Measurements from ENCODE around the gene DCBLD2. TPM values are rescaled to one million over a fixed set of nuclear protein-coding genes. Genes with fewer than 3 reads are reported as not detected.

DCBLD2 gene
- total RNA-seq, 1 experiment from 2014 or later = 265 TPM

- BruUV-seq (replicated peaks) = no TSS peak
- ATAC-seq (peak; percentile 35), DNase-seq (no peak)
- ChIA-PET POLR2A (ENCODE audit: unreplicated experiment) (no interaction called here), CTCF (no interaction called here)
- Histone ChIP-seq H3K4me2 (ENCODE audit: low read length) (no peak overlapping the region), H3F3A (ENCODE audit: low read length, unreplicated experiment) (no peaks in the 10 kb centered on the region), H3K4me1 (ENCODE audit: insufficient read depth, low read length) (no peaks in the 10 kb centered on the region), H3K9me2 (replicated peaks; ENCODE audit: low read length) (no peaks in the 10 kb centered on the region), H3K4me3 (ENCODE audit: low read length) (no peak overlapping the region), H3K9ac (ENCODE audit: low read length) (no peak overlapping the region), H4K20me1 (ENCODE audit: low read length) (no peaks in the 10 kb centered on the region), H3K9me3 (ENCODE audit: low read length) (no peaks in the 10 kb centered on the region), H3K27ac (ENCODE audit: low read length) (no peak overlapping the region), H3K79me2 (ENCODE audit: low read length) (no peaks in the 10 kb centered on the region), H3K36me3 (ENCODE audit: low read depth, low read length) (peaks cover 10% of the 10 kb centered on the region; the same call in 1 of the 2 replicates), H2AFZ (ENCODE audit: low read length) (no peak overlapping the region), H3K27me3 (ENCODE audit: low read length) (no peaks in the 10 kb centered on the region)
- intact Hi-C loops (cut with micrococcal nuclease) = no loop called here
- TF ChIP-seq EZH2phosphoT487 (IDR thresholded peaks at IDR 0.05; ENCODE audit: borderline replicate concordance, low read length) (no peak), EZH2 (IDR thresholded peaks at IDR 0.05; ENCODE audit: low read length, unreplicated experiment) (no peak)
- TF ChIP-seq, protein P1, sequence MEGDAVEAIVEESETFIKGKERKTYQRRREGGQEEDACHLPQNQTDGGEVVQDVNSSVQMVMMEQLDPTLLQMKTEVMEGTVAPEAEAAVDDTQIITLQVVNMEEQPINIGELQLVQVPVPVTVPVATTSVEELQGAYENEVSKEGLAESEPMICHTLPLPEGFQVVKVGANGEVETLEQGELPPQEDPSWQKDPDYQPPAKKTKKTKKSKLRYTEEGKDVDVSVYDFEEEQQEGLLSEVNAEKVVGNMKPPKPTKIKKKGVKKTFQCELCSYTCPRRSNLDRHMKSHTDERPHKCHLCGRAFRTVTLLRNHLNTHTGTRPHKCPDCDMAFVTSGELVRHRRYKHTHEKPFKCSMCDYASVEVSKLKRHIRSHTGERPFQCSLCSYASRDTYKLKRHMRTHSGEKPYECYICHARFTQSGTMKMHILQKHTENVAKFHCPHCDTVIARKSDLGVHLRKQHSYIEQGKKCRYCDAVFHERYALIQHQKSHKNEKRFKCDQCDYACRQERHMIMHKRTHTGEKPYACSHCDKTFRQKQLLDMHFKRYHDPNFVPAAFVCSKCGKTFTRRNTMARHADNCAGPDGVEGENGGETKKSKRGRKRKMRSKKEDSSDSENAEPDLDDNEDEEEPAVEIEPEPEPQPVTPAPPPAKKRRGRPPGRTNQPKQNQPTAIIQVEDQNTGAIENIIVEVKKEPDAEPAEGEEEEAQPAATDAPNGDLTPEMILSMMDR (conservative IDR thresholded peaks at IDR 0.05; ENCODE audit: low read depth, low read length) = no peak
Observed at GRCh38 chr3:98770261-98771039, 131.0 kb downstream of the DCBLD2 start.

DNA sequence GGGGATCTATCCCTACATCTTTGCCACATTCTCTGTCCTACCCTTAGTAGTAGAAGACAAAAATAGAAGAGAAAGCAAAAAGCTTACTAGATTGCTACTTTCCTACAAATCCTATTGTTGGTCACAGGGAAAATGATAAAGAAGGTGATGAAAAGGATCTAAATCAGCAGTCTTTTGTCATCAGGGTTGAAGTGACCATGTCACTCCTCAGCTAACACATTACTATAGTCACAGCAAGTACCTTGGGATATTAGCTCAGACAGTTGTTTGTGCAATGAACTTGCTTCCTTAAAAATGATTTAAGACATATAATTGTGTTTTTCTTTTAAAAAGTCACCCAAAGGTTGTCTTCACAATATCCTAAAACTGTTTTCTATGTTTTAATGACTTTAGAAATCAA lies 132.0 kb downstream of the DCBLD2 start:
- Histone ChIP-seq H4K20me1 (ENCODE audit: low read length) (no peaks in the 10 kb centered on the region), H3K4me3 (ENCODE audit: low read length) (no peak overlapping the region), H3F3A (ENCODE audit: low read length, unreplicated experiment) (no peaks in the 10 kb centered on the region), H3K4me1 (ENCODE audit: insufficient read depth, low read length) (no peaks in the 10 kb centered on the region), H3K4me2 (ENCODE audit: low read length) (no peak overlapping the region), H3K27me3 (ENCODE audit: low read length) (no peaks in the 10 kb centered on the region), H3K79me2 (ENCODE audit: low read length) (no peaks in the 10 kb centered on the region), H3K9me3 (ENCODE audit: low read length) (no peaks in the 10 kb centered on the region), H3K9me2 (replicated peaks; ENCODE audit: low read length) (no peaks in the 10 kb centered on the region), H3K9ac (ENCODE audit: low read length) (no peak overlapping the region), H3K36me3 (ENCODE audit: low read depth, low read length) (peaks cover 7% of the 10 kb centered on the region; the same call in 1 of the 2 replicates), H2AFZ (ENCODE audit: low read length) (no peak overlapping the region), H3K27ac (ENCODE audit: low read length) (no peak overlapping the region)
- CTCF ChIA-PET = interaction anchor here (0.7 kb wide), 1 partner anchor 247 kb away, joined by 3 read pairs; the partner anchor contains the start of gene CLDND1
- ATAC-seq (no peak), DNase-seq (no peak)
- intact Hi-C loops (cut with micrococcal nuclease) = no loop called here
- POLR2A ChIA-PET (ENCODE audit: unreplicated experiment) = no interaction called here
- TF ChIP-seq EZH2 (IDR thresholded peaks at IDR 0.05; ENCODE audit: low read length, unreplicated experiment) (no peak), EZH2phosphoT487 (IDR thresholded peaks at IDR 0.05; ENCODE audit: borderline replicate concordance, low read length) (no peak)
- TF ChIP-seq, protein P1 (conservative IDR thresholded peaks at IDR 0.05; ENCODE audit: low read depth, low read length) = no peak
- BruUV-seq (replicated peaks) = no TSS peak

- no peak for ATAC-seq
- no peak for TF ChIP-seq EZH2 (IDR thresholded peaks at IDR 0.05; ENCODE audit: low read length, unreplicated experiment)
- Histone ChIP-seq H3K27ac (ENCODE audit: low read length) (no peak overlapping the region), H3K9ac (ENCODE audit: low read length) (no peak overlapping the region), H3K36me3 (ENCODE audit: low read depth, low read length) (0 out of 2 replicates have a peak, but pooled peaks cover 2% of the 10 kb centered on the region), H3K27me3 (ENCODE audit: low read length) (no peaks in the 10 kb centered on the region), H2AFZ (ENCODE audit: low read length) (no peak overlapping the region), H4K20me1 (ENCODE audit: low read length) (no peaks in the 10 kb centered on the region), H3K9me3 (ENCODE audit: low read length) (no peaks in the 10 kb centered on the region), H3K4me3 (ENCODE audit: low read length) (no peak overlapping the region), H3K4me2 (ENCODE audit: low read length) (no peak overlapping the region), H3K79me2 (ENCODE audit: low read length) (no peaks in the 10 kb centered on the region), H3K4me1 (ENCODE audit: insufficient read depth, low read length) (no peaks in the 10 kb centered on the region), H3F3A (ENCODE audit: low read length, unreplicated experiment) (no peaks in the 10 kb centered on the region), H3K9me2 (replicated peaks; ENCODE audit: low read length) (no peaks in the 10 kb centered on the region)
- ChIA-PET POLR2A (ENCODE audit: unreplicated experiment) (no interaction called here), CTCF (interaction anchor here (0.7 kb wide), 1 partner anchor 246 kb away, joined by 3 read pairs; the partner anchor contains the start of gene CLDND1)
- intact Hi-C loops (cut with micrococcal nuclease) = no loop called here
- BruUV-seq (replicated peaks) = no TSS peak
- no peak for DNase-seq
Observed at GRCh38 chr3:98768961-98769360, 132.5 kb downstream of the DCBLD2 start.
